GM10266 (cell line): ENCODE results near the gene MEI1.

Experiments
- DNase-seq: peaks from one replicate; pipeline ENCODE4 v3.0.0; 2012; ENCODE audit errors: extremely low spot score
- TF ChIP-seq, protein P1 (sequence below): IDR thresholded peaks from 2 replicates; pipeline ENCODE4 v1.5.1; 2012; ENCODE audit warnings: mild to moderate bottlenecking, low read depth; ENCODE audit not compliant: control insufficient read depth, insufficient read depth; ENCODE audit errors: missing control alignments

Gene MEI1, protein sequence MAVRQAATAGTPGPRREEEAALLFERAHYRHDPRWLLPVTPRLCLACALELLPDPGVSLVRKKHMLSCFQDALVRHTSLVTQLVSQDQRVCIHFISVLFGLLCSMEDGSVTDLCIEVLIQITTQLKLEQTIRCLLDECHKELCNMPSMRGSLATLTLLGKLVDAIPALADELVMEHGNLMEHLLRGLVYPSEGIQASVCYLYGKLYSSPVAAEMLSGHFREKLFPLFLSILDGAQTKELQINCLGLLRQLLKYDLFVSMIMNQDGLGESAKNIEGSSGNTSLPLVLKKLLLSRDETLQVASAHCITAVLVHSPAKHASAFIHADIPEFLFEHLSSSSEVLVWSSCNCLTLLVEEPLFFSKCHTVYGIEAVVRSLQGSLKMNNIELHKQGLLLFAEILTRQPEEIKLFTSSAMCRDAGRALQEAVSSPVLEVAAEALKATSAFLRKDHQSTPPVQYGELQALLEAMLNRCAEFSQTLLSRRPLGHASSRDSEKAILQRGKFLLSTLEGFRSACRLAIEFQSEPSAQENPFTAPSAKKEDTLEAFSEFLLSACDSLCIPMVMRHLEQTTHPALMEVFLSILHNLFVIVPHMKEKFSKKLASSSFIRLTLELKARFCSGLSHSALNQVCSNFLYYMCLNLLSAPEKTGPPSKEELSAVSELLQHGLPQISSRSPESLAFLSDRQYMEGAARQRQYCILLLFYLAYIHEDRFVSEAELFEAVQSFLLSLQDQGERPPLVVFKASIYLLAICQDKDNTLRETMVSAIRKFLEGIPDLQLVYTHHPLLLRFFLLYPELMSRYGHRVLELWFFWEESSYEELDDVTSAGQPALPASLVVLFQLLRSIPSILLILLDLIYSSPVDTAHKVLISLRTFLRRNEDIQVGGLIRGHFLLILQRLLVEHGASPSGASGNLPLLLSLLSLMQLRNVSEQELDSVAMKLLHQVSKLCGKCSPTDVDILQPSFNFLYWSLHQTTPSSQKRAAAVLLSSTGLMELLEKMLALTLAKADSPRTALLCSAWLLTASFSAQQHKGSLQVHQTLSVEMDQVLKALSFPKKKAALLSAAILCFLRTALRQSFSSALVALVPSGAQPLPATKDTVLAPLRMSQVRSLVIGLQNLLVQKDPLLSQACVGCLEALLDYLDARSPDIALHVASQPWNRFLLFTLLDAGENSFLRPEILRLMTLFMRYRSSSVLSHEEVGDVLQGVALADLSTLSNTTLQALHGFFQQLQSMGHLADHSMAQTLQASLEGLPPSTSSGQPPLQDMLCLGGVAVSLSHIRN

GRCh38 chr22:41699264-41700107 lies at the start of gene MEI1:
Gene MEI1 (plus strand): TSS chr22:41699503. CDS start chr22:41699539, 36 bp downstream.
- peak; percentile 90 for DNase-seq
- TF ChIP-seq, protein P1, sequence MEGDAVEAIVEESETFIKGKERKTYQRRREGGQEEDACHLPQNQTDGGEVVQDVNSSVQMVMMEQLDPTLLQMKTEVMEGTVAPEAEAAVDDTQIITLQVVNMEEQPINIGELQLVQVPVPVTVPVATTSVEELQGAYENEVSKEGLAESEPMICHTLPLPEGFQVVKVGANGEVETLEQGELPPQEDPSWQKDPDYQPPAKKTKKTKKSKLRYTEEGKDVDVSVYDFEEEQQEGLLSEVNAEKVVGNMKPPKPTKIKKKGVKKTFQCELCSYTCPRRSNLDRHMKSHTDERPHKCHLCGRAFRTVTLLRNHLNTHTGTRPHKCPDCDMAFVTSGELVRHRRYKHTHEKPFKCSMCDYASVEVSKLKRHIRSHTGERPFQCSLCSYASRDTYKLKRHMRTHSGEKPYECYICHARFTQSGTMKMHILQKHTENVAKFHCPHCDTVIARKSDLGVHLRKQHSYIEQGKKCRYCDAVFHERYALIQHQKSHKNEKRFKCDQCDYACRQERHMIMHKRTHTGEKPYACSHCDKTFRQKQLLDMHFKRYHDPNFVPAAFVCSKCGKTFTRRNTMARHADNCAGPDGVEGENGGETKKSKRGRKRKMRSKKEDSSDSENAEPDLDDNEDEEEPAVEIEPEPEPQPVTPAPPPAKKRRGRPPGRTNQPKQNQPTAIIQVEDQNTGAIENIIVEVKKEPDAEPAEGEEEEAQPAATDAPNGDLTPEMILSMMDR, result no peak

GRCh38 chr22:41650229-41650628 lies 49.1 kb upstream of the MEI1 start:
- TF ChIP-seq, protein P1, result no peak
- no peak for DNase-seq

- TF ChIP-seq, protein P1, result no peak
Measured at GRCh38 chr22:41650821-41651220, 48.5 kb upstream of the MEI1 start.

DNA sequence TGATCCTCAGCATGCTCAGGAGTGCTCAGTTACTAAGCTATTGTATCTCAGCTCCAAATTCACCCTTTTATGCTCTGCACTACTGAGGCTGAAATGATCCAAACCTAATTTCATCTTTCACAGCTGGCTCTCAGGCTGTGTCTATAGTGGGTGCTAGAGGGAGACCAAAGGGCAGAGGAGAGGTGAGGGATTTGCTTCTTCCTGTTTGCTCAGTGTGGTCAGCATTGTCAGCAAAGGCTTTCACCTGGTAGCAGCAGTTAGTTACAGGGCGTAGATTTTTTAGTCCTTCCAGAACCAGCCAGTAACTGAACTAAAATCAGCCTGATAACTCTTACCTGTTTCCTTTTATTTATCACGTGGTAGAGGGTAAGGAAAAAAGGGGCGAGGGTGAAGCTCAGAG lies 45.0 kb upstream of the MEI1 start:
- DNase-seq, result no peak
- TF ChIP-seq, protein P1, result no peak

More at GRCh38 chr22:41650821-41651220, 48.5 kb upstream of the MEI1 start:
- DNase-seq, result no peak

- no peak for DNase-seq
- TF ChIP-seq, protein P1, result no peak
Measured at GRCh38 chr22:41656556-41656955, 42.7 kb upstream of the MEI1 start.

DNA sequence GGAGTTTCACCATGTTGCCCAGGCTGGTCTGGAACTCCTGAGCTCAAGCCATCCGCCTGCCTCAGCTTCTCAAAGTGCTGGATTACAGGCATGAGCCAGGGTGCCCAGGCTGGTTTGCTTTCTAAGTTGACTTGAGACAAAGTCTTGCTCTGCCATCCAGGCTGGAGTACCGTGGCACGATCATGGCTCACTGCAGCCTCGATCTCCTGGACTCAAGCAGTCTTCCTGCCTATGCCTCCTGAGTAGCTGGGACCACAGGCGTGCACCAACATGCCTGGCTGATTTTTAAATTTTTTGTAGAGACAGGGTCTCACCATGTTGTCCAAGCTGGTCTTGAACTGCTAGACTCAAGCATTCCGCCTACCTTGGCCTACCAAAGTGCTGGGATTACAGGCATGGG lies 41.6 kb upstream of the MEI1 start:
- no peak for DNase-seq
- TF ChIP-seq, protein P1, result no peak
